Omental fat pad (tissue), 4 donors: ENCODE results near the gene SNTB2. TPM values are rescaled to one million over a fixed set of nuclear protein-coding genes. Genes with fewer than 3 reads are reported as not detected.
A peak's percentile ranks its signal among the peaks of the same experiment; 100 is the strongest.

Source experiments
- ATAC-seq: fragments of 150-250 bp; one replicate; pipeline ENCODE4 v1.9.1; 2016; ENCODE audit warnings: mild to moderate bottlenecking, moderate library complexity; ENCODE audit not compliant: low FRiP score
- DNase-seq: peaks from one replicate; pipeline ENCODE4 v3.0.0-alpha.2; 2019; ENCODE audit warnings: low spot score
- total RNA-seq, 4 donors: library from RNA; depleted of rRNA; stranded (reverse); fragments of >200 nt; gene quantifications; one replicate each; pipeline ENCODE4 v1.1.0, GENCODE V29; 2016
- TF ChIP-seq, protein P1 (sequence below), 3 donors: fragments of 450-650 bp; IDR thresholded peaks; one replicate each; pipeline ENCODE4 v1.5.1; 2016 to 2017; ENCODE audit warnings: antibody characterized with exemption in 3 of 3, mild to moderate bottlenecking in 3 of 3, moderate library complexity in 2 of 3

SNTB2 gene
- total RNA-seq, 4 donors from 2014 or later, result 49.7 to 80.9 (median 59.3) TPM

- DNase-seq, result no peak
- ATAC-seq, result peak; percentile 47
- TF ChIP-seq, protein P1, sequence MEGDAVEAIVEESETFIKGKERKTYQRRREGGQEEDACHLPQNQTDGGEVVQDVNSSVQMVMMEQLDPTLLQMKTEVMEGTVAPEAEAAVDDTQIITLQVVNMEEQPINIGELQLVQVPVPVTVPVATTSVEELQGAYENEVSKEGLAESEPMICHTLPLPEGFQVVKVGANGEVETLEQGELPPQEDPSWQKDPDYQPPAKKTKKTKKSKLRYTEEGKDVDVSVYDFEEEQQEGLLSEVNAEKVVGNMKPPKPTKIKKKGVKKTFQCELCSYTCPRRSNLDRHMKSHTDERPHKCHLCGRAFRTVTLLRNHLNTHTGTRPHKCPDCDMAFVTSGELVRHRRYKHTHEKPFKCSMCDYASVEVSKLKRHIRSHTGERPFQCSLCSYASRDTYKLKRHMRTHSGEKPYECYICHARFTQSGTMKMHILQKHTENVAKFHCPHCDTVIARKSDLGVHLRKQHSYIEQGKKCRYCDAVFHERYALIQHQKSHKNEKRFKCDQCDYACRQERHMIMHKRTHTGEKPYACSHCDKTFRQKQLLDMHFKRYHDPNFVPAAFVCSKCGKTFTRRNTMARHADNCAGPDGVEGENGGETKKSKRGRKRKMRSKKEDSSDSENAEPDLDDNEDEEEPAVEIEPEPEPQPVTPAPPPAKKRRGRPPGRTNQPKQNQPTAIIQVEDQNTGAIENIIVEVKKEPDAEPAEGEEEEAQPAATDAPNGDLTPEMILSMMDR (IDR thresholded peaks at IDR 0.05), result no peak
Observed at GRCh38 chr16:69201787-69202186, 14.8 kb downstream of the SNTB2 start.

- DNase-seq, result no peak
- TF ChIP-seq, protein P1 (IDR thresholded peaks at IDR 0.05), result no peak
- no peak for ATAC-seq
Observed at GRCh38 chr16:69204172-69204571, 17.2 kb downstream of the SNTB2 start.

DNA sequence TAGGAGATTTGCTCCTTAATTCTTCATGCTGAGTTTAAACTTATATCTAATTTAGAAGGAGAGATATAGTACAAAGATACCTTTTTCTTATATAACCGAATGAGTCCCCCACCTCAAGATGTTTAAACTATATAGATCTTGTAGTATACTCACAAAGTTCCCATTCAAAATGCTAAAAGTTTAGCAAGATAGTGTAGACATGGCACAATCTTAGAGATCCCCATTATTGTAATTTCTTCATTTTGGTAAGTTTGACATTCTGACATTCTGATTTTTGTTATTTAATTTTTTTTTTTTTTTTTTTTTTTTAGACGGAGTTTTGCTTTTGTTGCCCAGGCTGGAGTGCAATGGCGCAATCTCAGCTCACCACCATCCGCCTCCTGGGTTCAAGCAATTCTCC, 22.8 kb downstream of the SNTB2 start:
- ATAC-seq (no peak), DNase-seq (no peak)
- TF ChIP-seq, protein P1 (IDR thresholded peaks at IDR 0.05), result no peak

GRCh38 chr16:69217433-69217832, 30.5 kb downstream of the SNTB2 start:
- DNase-seq (no peak), ATAC-seq (peak; percentile 66)
- TF ChIP-seq, protein P1 (IDR thresholded peaks at IDR 0.05), result no peak

- TF ChIP-seq, protein P1 (IDR thresholded peaks at IDR 0.05), result no peak
- ATAC-seq (no peak), DNase-seq (no peak)
Observed at GRCh38 chr16:69219279-69219678, 32.3 kb downstream of the SNTB2 start.

- ATAC-seq (no peak), DNase-seq (no peak)
- TF ChIP-seq, protein P1 (IDR thresholded peaks at IDR 0.05), result no peak
Observed at GRCh38 chr16:69223882-69224281, 36.9 kb downstream of the SNTB2 start.

DNA sequence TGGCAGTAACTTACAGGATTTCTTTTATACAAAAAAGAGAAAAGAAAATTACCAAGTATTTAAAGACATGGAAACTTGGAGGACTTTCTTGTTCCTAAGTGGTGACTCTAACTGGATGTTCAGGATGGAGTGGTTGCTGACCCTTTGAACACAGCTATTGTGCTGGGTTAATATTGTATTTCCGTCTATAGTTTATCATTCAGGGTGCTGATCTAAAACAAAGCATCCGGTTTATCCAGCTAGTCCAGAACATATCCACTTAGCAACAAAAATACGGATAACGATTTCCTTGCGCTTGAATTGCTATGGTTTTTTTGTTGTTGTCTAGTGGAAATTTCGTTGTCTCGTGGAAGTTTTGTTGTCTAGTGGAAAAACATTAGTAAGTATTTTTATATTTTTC, 38.2 kb downstream of the SNTB2 start:
- no peak for ATAC-seq
- TF ChIP-seq, protein P1 (IDR thresholded peaks at IDR 0.05), result no peak
- no peak for DNase-seq
